Mesothelial cell of epicardium (in vitro differentiated cells): ENCODE measurements around the gene LGALS16. TPM values are rescaled to one million over a fixed set of nuclear protein-coding genes. Genes with fewer than 3 reads are reported as not detected.
"Not testable (repeated sequence)": the region's sequence is repeated elsewhere in the genome, so short reads cannot be mapped to it uniquely, and the experiment has no call there.

Experiments used
- DNase-seq, 2 experiments: peaks; one replicate each; pipeline ENCODE4 v3.0.0; 2021; ENCODE audit warnings: low spot score in 2 of 2; ENCODE audit not compliant: unreplicated experiment in 2 of 2
- H3K27ac Mint-ChIP-seq: 2 replicates; pipeline ENCODE4 v1.8.0; 2021; ENCODE audit warnings: mixed read lengths
- H3K27me3 Mint-ChIP-seq: 2 replicates; pipeline ENCODE4 v1.8.0; 2021; ENCODE audit warnings: low read depth, mixed read lengths
- H3K36me3 Mint-ChIP-seq: 2 replicates; pipeline ENCODE4 v1.8.0; 2021; ENCODE audit warnings: mixed read lengths
- H3K4me1 Mint-ChIP-seq: 2 replicates; pipeline ENCODE4 v1.8.0; 2021; ENCODE audit warnings: mixed read lengths
- H3K4me3 Mint-ChIP-seq: 2 replicates; pipeline ENCODE4 v1.8.0; 2021; ENCODE audit warnings: mild to moderate bottlenecking, moderate library complexity, mixed read lengths
- H3K9me3 Mint-ChIP-seq: 2 replicates; pipeline ENCODE4 v1.8.0; 2021; ENCODE audit warnings: mixed read lengths
- CTCF ChIP-seq: fragments of 200-600 bp; sonication (generic); IDR thresholded peaks from one replicate; pipeline ENCODE4 v1.5.0; 2021; ENCODE audit warnings: antibody characterized with exemption; ENCODE audit not compliant: unreplicated experiment
- total RNA-seq: library from RNA; stranded (reverse); gene quantifications from 3 replicates; pipeline ENCODE4 v1.2.1, GENCODE V29; 2021

The LGALS16 gene
- total RNA-seq, 1 donor from 2014 or later: not detected

GRCh38 chr19:39679791-39680168, 24.1 kb downstream of the LGALS16 start:
- peaks cover 31% of the 10 kb centered on the region for H3K27me3 Mint-ChIP-seq
- H3K4me1 Mint-ChIP-seq: peaks cover 4% of the 10 kb centered on the region
- no peaks in the 10 kb centered on the region for H3K36me3 Mint-ChIP-seq
- no peak overlapping the region for H3K27ac Mint-ChIP-seq
- no peaks in the 10 kb centered on the region for H3K9me3 Mint-ChIP-seq
- DNase-seq: no peak
- no peak for TF ChIP-seq CTCF
- no peak overlapping the region for H3K4me3 Mint-ChIP-seq

GRCh38 chr19:39680593-39680992, 24.9 kb downstream of the LGALS16 start:
- H3K27ac Mint-ChIP-seq: no peak overlapping the region

DNA sequence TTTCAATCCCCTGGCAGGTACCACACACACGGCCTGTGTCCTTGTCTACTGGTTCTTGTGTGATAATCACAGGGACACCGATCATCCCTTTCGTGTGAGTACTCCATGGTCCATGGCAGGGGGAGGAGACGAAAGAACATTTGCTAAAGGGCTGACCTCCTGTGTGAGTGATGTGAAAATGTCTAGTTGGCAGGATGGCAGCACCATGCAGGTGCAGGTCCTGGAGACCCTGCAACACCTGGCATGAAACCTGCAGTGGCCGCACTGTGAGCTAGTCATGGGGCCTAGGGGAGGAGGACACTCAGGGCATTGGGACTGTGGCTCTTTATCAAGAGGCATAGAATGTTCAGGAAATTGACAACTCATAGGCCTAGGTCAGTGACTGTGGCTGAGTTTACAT, 25.7 kb downstream of the LGALS16 start:
- no peak for TF ChIP-seq CTCF
- Mint-ChIP-seq H3K27ac (no peak overlapping the region), H3K4me3 (no peak overlapping the region), H3K9me3 (no peaks in the 10 kb centered on the region), H3K36me3 (no peaks in the 10 kb centered on the region), H3K4me1 (peaks cover 4% of the 10 kb centered on the region), H3K27me3 (peaks cover 20% of the 10 kb centered on the region)
- DNase-seq: no peak

More at GRCh38 chr19:39680593-39680992, 24.9 kb downstream of the LGALS16 start:
- peaks cover 24% of the 10 kb centered on the region for H3K27me3 Mint-ChIP-seq
- no peak for DNase-seq
- H3K4me3 Mint-ChIP-seq: no peak overlapping the region
- no peaks in the 10 kb centered on the region for H3K36me3 Mint-ChIP-seq
- H3K4me1 Mint-ChIP-seq: peaks cover 4% of the 10 kb centered on the region
- no peaks in the 10 kb centered on the region for H3K9me3 Mint-ChIP-seq
- no peak for TF ChIP-seq CTCF

- no peak for DNase-seq
- no peaks in the 10 kb centered on the region for H3K9me3 Mint-ChIP-seq
- no peak overlapping the region for H3K27ac Mint-ChIP-seq
- H3K4me1 Mint-ChIP-seq: peaks cover 4% of the 10 kb centered on the region
- TF ChIP-seq CTCF: no peak
- no peak overlapping the region for H3K4me3 Mint-ChIP-seq
- H3K27me3 Mint-ChIP-seq: peaks cover 14% of the 10 kb centered on the region
- no peaks in the 10 kb centered on the region for H3K36me3 Mint-ChIP-seq
These were observed 28.6 kb downstream of the LGALS16 start for GRCh38 chr19:39684267-39684666.

DNA sequence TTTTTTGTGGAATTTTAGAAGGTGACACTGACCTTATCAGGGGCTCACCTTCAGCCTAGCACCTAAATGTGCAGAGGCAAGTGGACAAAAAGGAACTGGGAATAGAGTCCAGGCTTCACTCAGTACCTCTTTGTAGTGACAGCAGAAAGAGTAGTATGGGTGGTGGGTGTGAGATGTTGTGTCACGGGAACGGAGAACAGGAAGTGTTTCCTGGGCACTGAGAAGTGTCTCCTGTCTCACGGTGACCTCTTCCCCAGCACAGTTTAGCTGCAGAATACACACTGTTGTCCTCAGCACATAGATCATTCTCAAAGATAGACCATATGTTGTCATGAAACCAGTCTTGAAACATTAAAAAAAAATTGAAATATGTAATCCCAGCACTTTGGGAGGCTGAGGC, 31.0 kb downstream of the LGALS16 start:
- peaks cover 14% of the 10 kb centered on the region for H3K27me3 Mint-ChIP-seq
- H3K4me3 Mint-ChIP-seq: no peak overlapping the region
- H3K36me3 Mint-ChIP-seq: no peaks in the 10 kb centered on the region
- no peak overlapping the region for H3K27ac Mint-ChIP-seq
- DNase-seq: no peak
- TF ChIP-seq CTCF: no peak
- H3K4me1 Mint-ChIP-seq: peaks cover 4% of the 10 kb centered on the region
- peaks cover 6% of the 10 kb centered on the region for H3K9me3 Mint-ChIP-seq

DNA sequence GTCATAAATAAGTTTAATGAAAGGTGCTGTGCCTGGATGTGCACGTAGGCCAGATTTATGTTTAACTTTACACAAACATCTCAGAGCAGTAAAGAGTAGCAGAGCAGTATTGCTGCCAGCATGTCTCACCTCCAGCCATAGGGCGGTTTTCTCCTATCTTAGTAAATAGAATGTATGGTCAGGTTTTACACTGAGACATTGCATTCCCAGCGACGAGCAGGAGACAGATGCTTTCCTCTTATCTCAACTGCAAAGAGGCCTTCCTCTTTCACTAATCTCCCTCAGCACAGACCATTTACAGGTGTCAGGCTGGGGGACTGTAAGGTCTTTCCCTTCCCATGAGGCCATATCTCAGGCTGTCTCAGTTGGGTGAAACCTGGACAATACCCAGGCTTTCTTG, 32.9 kb downstream of the LGALS16 start:
- not testable (repeated sequence) for H3K36me3 Mint-ChIP-seq, DNase-seq, H3K4me3 Mint-ChIP-seq, H3K27ac Mint-ChIP-seq, H3K9me3 Mint-ChIP-seq
- H3K27me3 Mint-ChIP-seq: peaks cover 18% of the 10 kb centered on the region
- peaks cover 12% of the 10 kb centered on the region for H3K4me1 Mint-ChIP-seq
